Uterus (tissue), 2 donors: Measurements from ENCODE around the gene CCDC106.

ENCODE experiments used
- CTCF ChIP-seq, 4 experiments: fragments of 200-600 bp in 2 of 4; fragments of 450-650 bp in 2 of 4; sonication (generic) in 2 of 4; IDR thresholded peaks; one replicate each; pipeline ENCODE4 v1.5.1; 2016 to 2019; ENCODE audit warnings: antibody characterized with exemption in 4 of 4, mild to moderate bottlenecking in 2 of 4, moderate library complexity in 1 of 4
- POLR2A ChIP-seq, 2 donors: fragments of 450-650 bp; IDR thresholded peaks; one replicate each; pipeline ENCODE4 v1.6.1; 2016; ENCODE audit warnings: antibody characterized with exemption in 2 of 2, mild to moderate bottlenecking in 1 of 2, moderate library complexity in 1 of 2

GRCh38 chr19:55617426-55617825, 30.6 kb upstream of the CCDC106 start:
- TF ChIP-seq CTCF (IDR thresholded peaks at IDR 0.05) (no peak), POLR2A (IDR thresholded peaks at IDR 0.05) (no peak)
